GM12874 (cell line): ENCODE results near the gene BAHCC1.

Experiments
- CTCF ChIP-seq: IDR thresholded peaks from 2 replicates; pipeline ENCODE4 v1.5.1; 2011; ENCODE audit warnings: low read depth, mild to moderate bottlenecking, control low read depth, low read length, moderate library complexity; ENCODE audit not compliant: insufficient read depth

The BAHCC1 gene

GRCh38 chr17:81434681-81435417 is 39.6 kb downstream of the BAHCC1 start:
- no peak for TF ChIP-seq CTCF

DNA sequence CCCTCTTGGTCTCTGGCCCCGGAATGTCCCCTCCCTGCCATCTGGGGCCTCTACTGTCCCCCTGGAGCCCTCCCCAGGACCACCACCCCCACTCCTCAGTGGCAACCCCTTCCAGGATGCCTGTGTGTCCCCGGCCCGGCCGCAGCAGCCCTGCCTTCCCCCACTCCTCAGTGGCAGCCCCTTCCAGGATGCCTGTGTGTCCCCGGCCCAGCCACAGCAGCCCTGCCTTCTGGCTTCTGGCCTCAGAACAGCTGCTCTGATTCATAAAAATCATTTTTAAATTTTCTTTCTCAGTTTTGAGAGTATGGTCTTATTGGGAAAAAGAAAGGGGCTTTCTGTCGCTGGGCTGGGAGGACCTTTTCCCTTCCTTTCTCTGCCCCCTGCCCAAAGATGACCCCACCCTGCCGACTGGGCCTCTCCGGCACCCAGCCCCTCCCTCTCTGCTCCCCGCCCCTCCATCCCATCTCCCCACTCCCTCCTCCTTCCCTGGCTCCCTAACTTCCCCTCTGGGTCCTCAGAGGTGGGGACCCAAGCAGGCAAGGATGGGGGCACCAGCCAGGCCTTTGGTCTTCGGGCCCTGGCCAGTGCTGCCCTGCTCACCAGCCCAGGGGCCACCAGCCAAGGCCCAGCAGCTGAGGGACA is 40.5 kb downstream of the BAHCC1 start:
- no peak for TF ChIP-seq CTCF

GRCh38 chr17:81436294-81436849 is 41.1 kb downstream of the BAHCC1 start:
- TF ChIP-seq CTCF = no peak

- no peak for TF ChIP-seq CTCF
Observed at GRCh38 chr17:81437191-81437651, 42.0 kb downstream of the BAHCC1 start.

DNA sequence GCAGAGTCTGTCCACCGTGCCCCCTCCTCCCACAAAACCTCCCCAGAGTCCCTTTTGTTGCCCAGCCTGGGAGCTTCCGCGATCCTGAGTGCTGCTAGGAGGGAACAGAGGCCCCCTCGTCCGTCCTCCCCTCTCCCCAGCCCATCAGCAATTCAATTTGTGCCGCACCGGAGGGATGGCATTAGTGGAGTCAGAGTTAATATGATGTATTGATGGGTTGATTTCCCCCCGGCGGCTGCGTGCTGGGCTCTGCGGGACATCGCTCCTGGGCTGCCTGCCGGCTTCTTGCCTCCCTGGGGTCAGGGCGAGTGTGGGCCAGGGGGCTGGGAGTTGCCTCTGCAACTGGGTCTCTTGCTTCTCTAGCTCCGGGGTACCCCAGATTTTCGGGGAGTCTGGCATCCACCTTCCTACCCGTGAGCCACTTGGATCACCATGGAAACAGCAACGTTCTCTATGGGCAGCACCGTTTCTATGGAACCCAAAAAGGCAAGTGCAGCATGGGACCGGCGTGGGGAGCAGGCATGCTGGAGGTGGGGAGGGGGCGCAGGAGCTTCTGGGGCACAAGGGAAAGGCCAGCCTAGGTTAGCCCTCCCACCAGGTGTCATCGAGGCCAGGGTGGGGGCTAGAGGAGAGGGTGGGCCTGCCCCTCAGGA is 42.9 kb downstream of the BAHCC1 start:
- no peak for TF ChIP-seq CTCF

DNA sequence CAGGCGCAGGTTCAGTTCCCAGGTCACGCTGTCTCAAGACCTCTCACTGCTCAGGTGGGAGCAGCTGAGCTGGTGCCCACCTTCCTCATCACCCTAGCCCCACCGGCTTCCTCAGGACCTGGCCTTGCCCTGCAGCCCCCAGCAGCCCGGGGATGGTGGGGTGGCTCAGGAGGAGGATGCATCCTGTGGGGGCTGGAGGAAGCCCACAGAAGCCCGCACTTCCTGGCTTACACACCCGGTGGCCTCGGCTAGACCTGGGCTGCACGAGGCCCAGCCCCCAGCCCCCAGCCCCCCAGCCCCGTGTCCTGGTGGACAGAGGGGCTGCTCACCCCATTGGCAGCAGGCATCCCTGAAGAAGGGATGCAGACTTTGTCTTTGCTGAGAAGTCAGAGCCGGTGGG is 43.4 kb downstream of the BAHCC1 start:
- no peak for TF ChIP-seq CTCF

- TF ChIP-seq CTCF = no peak
Observed at GRCh38 chr17:81440051-81440471, 44.8 kb downstream of the BAHCC1 start.
